HG03571 (cell line): ENCODE measurements around the gene RPS6KL1.

Source experiments
- ATAC-seq: cut with Tn5 transposase; IDR thresholded peaks from one replicate; pipeline ENCODE4 v1.9.1; 2021; ENCODE audit not compliant: unreplicated experiment

The RPS6KL1 gene

DNA sequence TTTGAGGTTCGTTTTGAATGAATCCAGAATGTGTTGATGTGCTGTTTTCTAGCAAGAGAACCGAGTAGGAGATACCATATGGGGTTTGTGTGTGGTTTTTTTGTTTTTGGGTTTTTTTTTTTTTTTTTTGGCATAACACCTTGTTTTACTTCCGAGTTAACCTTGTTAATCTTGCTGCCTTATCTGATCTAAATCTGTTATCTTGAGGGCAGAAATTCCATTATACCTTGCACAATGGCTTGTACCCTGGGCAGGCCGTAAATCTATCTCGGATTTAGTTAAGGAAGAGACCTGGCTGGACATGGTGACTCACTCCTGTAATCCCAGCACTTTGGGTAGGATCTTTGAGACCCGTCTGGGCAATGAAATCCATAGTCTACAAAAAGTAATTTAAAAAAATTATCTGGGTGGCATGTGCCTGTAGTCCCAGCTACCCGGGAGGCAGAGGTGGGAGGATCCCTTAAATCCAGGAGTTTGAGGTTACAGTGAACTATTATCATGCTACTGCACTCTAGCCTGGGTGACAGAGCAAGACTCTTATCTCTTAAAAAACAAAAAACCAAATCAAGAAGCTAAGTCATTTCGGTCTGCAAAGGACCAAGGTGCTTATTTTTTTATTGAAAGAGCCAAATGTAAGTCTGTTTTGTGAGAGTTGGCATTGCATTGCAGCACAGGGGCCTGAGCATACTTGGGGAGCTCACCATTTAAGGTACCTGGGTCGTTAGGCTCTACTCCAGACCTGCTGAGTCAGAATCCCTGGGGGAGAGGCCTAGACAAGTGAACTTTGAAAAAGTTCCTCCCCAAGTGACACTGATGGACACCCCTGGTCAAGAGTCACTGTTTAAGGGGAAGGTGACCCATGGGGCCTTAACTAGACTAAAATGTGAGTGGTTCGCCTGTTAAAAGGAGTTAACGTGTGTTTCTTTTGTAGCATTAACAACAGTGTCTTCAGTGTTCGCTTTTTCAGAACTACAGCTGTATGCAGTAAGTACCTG lies 34.6 kb downstream of the RPS6KL1 start:
- ATAC-seq, result no peak

DNA sequence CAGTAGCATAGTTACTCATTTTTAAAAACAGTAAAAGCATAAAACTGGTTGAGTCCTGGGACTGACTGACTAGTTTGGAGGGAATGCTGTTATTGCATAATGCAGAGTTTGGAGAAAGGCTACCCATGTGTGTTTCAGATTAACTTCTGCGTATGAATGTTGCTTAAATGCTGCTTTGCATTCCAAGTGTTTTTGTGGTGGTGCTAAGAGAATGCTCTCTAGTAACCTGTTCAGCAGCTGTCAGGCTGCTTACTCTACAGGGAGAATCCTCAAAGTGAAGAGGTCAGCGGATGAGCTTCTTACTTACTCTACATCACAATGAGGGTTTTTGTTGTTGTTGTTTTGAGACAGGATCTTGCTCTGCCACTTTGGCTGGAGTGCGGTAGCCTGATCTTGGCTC lies 37.1 kb downstream of the RPS6KL1 start:
- no peak for ATAC-seq

DNA sequence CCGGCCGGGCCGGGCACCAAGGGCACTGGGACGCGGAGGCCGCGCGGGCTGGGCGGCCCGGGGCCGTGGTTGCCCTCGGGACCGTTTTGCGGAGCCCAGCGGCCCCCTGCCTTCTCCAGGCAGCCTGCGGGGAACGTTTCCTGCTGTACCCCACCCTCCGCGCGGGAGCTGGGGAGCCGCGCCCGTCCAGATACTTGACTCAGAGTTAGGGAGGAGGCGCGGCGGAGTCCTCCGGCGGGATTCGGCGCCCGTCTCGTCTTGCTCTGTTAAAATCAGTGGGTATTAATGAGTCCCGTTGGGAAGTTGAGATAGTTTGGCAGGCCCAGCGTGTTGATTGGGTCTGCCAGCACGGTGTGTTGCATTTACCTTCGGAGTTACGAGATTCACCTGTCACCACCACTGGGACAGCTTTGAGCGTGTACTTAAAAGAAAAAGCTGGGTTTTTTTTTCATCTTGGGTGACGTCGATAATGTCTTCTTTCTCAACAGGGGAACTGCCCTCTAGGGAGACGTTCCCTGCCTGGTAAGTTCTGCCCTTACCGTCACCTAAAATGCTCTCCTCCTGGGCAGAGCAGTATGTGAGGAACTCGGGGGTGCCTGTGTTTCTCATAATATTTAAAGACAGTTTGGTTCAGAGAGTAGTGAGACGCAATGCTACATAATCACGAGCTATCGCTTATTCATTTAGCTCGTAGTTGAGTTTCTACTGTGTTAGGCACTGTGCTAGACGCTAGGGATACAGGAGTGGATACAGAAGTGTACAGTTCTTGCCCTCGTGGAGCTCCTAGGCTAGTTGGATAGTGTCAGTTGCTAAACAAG lies 40.7 kb downstream of the RPS6KL1 start:
- ATAC-seq, result peak; percentile 30

DNA sequence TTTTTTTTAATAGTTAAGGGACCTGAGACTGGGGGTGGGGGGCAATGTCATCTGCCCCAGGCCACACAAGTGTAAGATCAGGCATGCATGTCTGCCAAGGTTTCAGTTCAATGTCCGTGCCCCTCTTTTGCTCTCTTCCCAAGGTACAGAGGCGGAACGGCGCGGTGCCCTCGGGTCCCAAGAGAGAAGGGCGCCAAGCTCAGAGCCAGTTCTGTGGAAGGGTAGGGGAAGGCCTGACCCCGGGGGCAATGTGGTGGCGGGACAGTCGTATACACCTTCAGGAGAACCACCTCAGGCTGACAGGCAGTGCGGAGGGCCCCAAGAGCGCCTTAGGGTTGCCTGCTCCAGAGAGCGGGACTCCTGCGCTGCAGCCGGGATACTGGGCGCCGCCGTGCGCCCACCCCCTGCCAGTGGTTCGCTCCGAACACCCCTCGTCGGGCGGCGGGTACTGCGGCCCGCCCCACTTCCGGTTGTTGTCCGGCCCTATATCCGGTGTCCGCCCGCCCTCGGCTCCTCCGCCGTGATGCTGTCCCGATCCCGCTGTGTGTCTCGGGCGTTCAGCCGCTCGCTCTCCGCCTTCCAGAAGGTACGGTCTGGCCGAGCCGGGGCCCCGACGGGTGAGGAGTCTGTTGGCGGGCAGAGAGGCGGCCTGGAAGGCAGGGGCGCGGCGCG lies 41.5 kb downstream of the RPS6KL1 start, which contains the start of gene DLST:
Gene DLST (plus strand): TSS at position 486 of the 672 bp plus-strand sequence. CDS start 38 bp downstream, at position 524.
- peak; percentile 81 for ATAC-seq

DNA sequence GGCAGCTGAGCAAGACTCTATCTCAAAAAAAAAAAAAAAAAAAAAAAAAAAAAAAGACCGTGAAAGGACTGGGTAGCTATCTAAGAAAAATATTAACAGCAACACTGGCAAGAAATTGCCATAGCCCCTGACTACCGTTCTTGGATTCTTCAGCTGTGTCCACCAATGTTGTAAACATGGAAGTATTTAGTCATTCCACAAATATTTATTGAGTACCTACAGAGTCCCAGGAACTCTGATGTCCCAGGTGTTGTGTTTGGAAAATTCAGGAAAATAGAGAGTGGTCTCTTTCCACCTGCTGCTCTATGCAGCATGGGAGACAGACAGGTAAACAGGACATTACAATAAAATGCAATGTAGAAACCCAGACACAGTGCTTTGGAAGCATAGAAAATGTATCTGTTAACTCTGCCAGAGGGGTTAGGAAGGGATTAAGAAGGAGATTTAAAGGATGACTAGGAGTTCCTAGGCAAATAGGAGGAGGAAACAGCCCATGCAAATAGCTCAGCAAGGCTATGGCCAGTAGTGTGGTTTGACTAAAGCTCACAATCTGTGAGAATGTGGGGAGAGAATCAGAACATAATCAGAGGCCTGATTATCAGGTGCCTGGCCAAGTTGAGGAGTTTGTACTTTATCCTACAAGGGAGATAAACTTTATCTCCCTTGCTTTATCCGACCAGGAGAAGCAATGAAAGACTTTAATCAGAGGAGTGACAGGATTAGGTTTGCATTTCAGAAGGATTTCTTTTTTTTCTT lies 43.5 kb downstream of the RPS6KL1 start:
- ATAC-seq, result no peak

DNA sequence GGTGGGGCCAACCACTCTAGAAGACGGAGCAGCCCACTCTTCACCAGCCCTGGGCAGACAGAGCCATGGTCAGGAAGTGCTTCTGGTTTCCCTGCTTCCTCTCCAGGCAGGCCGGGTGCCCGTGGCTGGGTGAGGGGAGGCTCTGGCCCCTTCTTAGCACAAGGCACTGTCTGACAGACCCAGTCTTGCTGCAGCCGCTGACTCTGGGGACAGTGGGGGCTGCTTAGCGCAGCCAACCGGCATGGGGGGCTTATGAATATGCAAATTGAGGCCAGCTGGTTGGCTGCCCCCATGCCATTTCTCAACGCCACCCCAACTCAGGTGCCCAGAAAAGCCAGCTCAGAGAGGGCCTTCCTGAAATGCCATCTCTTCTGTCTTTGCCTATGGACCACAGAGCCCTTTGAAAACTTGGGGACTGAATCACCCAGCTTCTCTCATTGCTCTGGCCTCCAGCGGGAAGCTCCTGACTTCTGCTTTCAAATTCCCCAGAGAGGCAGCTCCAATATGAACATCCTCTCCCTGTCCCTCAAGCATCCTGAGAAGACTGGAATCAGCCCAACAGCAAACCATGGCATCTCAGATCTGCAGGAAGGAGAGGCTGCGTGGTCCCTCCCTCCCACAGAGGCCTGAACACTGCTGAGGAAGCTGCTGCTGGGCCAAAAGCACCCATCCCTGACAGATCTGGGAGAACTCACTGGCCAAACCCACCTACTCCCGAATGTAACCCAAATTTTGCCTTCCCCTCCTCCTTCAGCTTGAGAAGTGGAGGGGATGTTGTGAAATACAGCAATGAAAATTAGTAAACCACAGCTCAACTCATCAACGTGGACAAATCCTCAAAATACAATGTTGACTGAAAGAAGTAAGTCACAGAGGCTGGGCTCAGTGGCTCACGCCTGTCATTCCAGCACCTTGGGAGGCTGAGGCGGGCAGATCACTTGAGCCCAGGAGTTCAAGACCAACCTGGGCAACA lies 46.8 kb downstream of the RPS6KL1 start, which contains the start of gene PROX2:
Gene PROX2 (minus strand): TSS at position 205 of the 973 bp plus-strand sequence. CDS start 12,311 bp downstream, outside the sequence.
- ATAC-seq, result no peak

DNA sequence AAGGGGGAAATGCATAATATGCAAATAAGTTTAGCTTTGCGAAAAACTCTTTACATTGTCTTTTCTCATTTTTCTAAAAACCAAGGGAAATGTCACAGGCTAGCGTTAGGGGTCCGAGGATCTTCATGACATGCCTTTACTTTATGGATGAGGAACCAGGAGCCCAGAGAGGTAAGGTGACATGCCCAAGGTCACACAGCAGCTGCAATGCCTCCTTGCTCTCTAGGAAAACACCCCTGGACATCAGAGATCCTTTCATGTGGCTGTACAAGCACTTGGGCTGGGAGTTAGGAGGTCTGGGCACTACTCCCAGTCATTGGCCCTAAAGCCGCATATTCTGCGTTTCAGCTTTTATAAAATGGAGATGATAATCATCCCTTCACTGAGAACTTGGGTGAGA lies 47.9 kb downstream of the RPS6KL1 start:
- ATAC-seq, result no peak

DNA sequence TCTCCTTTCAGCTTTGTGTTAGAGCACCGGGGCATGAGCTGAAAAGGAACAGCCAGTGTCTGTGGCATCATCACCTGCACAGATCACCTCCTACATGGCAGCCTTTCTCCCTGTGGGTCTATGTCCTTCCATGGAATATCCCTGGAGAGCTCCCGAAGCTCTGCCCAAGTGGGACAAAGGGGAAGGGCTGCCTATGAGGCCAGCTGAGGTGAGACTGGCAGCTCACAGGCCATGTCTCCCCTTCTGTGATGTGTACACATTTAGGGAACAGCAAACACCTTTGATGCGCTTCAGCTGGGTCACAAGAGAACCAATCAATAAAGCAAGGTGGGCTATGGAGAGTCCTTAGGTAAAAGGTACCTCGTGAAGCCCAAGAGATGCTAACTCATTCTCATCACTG lies 51.2 kb downstream of the RPS6KL1 start:
- no peak for ATAC-seq

DNA sequence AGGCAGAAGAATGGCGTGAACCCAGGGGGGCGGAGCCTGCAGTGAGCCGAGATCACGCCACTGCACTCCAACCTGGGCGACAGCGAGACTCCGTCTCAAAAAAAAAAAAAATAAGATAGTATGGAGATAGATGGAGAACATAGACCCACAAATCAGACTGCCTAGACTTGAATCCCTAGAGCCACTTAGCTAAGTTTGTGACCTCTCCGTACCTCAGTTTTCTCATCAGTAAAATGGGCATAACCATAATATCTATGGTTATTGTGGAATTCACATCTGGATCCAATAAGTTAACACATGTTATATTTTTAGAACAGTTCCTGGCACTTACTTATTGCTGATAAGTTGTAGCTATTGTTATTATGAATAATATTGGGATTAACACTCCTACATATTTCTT lies 54.3 kb downstream of the RPS6KL1 start:
- ATAC-seq, result no peak

DNA sequence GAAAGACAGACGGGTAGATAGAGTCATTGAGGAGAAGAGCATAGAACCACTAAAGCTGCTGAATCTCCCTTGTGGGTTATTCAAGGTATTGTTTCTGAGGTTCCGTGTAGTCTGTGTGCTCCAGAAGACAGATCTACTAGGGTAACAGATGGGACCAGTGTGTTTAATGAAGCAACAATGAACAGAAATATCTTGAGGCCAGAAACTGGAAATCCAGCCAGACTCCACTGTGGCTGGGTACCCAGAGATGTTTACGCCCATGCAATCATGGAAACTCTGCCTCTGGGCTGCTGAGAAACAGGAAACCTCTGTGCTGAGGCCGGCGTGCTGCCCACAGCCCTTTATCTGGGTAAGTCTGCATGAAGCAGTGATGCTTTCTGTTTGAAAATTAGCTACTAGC lies 55.4 kb downstream of the RPS6KL1 start:
- ATAC-seq, result no peak

DNA sequence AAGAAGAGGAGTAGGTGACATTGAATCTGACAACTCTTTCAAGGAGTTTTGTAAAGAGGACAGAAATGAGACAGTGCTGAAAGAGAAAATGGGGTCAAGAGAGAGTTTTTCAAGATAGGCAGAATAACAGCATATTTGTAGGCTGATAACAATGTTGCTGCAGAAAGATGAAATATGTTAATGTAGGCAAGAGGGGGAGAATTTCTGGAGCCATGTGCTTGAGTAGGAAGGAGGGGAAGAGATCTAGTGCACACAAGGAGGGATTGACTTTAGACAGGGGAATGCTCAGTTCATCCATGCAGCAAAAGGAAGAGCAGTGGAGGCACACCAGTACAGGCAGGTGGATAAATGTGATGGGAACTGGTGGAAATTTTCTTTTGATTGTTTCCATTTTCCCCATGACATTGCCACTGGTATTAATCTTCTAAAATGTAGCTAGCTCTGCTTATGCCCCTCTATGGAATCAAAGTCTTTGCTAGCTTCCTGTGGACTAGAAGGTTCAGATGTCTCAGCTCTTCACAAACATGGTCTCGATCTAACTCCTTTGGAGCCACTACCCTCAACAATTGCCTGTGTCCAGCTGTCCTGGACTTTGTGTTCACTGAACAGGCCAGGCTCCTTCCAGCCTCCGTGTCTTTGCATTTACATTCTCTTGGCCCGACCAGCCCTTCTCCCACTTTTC lies 56.2 kb downstream of the RPS6KL1 start:
- no peak for ATAC-seq

DNA sequence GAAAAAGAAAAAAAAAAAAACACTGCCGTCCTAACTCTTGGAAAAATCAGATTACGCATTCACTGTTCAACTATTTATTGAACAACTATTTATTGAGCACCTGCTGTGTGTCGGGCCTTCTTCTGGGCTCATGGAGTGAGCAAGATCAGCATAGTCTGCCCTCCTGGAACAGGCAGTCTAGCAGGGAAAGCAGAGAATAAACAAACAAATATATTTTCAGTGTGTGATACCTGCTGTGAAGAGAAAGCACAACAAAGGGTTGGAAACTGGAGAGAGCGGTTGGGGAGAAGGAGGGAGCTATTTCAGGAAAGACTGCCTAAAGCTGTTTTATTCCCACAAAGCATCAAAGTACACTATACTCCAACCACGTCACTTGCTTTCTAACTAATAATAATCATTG lies 57.9 kb downstream of the RPS6KL1 start:
- no peak for ATAC-seq

DNA sequence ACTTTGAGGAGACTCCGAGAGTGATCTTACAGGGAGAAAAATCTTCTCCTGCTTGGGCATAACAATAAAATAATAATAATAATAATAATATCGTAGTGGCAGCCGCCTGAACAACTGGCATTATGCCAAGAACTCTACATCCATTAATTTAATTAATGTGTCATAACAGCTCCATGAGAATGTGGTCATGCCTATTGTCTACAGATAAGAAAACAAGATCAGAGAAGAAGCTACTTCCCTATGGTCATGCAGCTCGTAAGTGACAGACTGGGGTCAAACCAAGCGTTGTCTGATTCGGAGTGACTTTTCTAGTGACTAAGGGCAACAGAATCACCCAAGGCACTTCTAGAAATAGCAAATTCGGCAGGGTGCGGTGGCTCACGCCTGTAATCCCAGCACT lies 58.9 kb downstream of the RPS6KL1 start:
- no peak for ATAC-seq

DNA sequence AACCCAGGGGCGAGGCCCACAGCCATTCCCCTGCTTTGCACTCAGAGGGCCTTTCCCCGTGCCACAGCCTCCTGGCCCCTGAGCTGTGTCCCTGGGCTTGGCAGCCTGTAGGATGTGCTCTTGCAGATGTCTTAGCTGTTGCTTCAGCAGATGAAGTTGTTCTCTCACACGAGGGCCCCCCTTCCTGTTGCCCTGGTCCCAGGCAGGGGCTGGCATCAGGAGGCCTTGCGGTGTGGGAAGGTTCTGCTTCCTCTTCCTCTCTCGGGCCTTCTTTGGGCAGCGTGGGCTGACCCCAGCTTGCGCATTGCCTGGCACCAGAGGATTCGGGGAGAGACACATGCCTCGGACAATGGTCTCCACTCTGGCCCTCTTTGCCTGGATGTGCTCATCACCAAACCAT lies 59.8 kb downstream of the RPS6KL1 start:
- no peak for ATAC-seq

DNA sequence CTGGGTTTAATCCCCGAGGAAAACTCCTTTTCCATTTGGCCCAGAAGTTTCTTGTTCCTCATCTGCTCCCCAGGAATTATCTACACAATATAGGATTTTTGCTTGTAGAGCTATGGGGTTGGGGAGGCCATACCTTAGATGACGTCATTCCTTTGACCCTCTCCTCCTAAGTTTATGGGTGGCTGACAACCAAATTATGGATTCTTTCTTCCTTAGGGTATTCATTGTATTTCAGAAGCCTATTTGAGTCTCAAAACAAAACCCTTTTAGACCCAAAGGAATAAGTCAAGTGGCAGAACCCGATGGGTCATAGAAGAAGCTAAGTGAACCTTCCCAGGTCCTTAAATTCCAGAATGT lies 61.3 kb downstream of the RPS6KL1 start:
- ATAC-seq, result no peak

DNA sequence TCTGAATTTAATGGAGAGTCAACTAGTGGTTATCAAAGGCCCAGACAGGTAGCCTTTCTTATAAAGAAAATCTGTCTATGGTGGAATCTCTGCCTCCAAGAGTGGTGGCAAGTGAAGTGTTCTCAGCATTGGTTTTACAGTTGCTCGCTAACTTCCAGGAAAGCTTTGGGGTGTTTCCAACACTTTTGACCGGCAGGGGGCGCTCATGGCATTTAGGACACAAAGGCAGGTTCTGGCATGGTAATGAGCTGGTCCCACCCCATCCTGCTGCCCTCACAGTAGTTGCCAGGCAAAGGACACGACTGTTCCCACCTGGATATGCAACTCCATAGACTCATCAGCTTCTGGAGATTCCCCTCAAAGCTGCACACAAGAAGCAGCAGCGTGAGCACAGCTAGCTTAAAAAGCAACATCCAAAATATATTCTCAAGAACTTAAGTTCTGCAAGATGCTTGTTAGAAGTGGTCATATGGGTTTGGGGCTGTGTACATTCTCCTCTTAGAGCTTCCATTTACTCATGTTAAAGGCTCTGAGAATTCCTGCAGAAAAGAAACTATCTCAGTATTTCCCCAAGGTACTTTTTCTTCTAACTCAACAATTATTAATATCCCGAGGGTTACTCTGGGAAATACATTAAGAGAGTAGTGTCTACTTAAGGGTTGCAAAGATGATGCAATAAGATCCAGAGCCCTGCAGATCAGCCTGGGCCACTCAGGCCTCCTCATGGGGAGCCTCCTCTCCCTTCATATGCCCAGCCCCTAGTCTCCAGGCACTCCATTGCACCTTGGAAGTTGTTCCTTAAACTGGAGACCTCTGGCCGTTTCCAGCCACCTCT lies 61.9 kb downstream of the RPS6KL1 start:
- no peak for ATAC-seq

DNA sequence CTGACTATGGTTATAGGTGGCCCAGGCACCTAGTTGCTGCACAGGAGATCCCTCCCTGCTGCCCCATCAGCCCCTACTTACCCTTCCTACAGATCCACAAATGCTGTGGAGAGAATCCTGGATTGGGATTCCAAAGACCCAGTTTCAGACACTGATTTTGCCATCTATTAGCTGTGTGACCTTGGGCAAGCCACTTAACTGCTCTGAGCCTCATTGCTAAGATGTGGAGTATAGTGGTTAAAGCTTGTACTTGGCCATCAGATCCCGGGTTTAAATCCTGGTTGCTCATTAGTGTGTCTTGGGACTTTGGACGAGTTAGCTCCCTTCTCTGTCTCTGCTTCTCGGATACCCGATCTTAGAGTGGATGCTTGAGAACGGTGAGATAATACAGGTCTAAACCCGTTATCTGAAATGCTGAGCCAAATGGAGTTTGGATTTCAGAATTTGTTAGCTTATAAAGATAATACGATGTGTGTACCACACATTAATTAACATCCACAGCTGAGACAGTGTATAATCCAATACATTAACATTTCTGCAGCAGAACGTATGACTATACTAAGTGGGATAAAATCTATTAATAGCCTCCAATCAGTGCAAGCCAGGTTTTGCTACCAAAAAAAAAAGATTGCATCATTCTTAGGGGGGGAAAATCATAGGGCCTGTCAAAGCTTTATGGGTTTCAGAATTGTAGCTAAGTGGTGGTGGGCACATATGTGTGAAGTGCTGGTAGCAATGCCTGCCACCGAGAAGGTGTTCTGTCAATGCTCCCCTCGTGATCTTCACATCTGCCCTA lies 63.1 kb downstream of the RPS6KL1 start:
- no peak for ATAC-seq
